Measurements from ENCODE around the gene NRBP1.

NRBP1 gene

GRCh38 chr2:27428213-27428977 lies at the start of gene NRBP1:
Gene NRBP1, plus strand, starts transcription at chr2:27428631. Its CDS starts 4,643 bp downstream, at chr2:27433274.
- peak; percentile 96 for DNase-seq

DNA sequence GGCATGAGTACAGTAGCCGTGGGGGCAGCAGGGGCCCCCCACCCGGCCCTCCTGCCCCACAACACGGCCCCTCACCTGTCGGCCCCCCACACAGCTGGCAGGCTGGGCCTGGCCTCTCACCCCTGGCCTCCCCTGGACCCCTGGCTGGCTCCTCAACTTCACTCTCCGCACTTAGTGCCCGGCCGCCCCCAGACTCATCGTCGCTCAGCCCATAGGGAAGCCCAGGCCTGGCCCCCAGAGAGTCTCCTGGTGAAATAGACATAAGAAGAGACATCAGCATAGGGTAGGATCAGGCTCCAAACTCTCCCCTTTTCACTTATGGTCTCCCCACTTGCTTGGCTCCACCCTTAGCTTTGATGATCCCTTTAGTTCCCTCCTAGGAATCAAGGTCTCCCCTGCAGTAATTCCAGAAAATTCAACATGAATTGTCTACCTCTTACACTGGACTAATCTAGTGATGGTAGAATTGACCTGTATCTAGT lies 49.6 kb upstream of the NRBP1 start:
- DNase-seq = no peak

DNA sequence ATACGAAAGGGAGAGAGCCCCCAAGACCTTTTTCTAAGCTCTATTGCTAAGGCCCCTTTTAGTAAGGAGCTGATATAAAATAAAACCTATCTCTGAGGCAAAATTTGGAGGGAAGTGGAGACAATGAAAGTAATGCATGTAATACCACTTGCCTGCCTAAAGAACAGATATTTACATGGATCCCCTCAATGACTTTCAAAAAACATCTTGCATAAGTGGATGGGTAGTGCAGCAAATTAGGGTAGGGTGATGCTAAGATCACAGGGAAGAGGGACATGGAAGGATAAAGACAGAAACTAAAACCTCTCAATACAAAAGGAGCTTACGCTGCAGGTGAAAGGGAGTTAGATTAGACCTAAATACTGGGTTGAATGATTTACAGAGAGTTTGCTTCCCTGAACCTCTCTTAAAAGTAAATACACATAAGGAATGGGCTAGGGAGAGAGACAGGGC lies 49.0 kb upstream of the NRBP1 start:
- DNase-seq = no peak

GRCh38 chr2:27379836-27380625 lies 48.4 kb upstream of the NRBP1 start:
- DNase-seq = peak; percentile 60

GRCh38 chr2:27380626-27381545 lies 47.5 kb upstream of the NRBP1 start, which contains the start of gene ZNF513:
Gene ZNF513, minus strand, starts transcription at chr2:27380734. Its CDS starts 208 bp downstream, at chr2:27380526.
- DNase-seq = peak; percentile 98

GRCh38 chr2:27381577-27382181 lies 46.8 kb upstream of the NRBP1 start:
- no peak for DNase-seq

GRCh38 chr2:27390822-27391679 lies 37.4 kb upstream of the NRBP1 start:
- no peak for DNase-seq

DNA sequence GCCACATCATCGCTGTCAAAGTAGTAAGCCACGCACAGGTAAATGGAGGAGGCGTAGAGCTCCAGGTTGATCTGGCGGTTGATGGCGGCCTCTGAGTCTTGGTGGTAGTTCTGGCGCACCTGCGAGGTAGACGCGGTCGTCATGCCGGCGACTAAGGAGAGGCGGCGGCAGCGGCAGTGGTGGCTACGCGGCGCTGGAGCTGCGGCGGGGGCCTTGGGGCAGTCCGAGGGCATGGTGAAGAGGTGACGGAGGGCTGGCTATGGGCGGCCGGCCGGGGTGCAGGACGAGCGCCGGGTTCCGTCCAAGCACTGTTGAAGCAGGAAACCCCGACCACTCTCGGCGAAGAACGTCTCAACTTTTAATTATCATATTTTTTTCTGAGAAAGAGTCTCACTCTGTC lies 35.2 kb upstream of the NRBP1 start:
- no peak for DNase-seq

GRCh38 chr2:27398962-27399361 lies 29.5 kb upstream of the NRBP1 start:
- no peak for DNase-seq

GRCh38 chr2:27400348-27401135 lies 27.9 kb upstream of the NRBP1 start:
- DNase-seq = no peak

DNA sequence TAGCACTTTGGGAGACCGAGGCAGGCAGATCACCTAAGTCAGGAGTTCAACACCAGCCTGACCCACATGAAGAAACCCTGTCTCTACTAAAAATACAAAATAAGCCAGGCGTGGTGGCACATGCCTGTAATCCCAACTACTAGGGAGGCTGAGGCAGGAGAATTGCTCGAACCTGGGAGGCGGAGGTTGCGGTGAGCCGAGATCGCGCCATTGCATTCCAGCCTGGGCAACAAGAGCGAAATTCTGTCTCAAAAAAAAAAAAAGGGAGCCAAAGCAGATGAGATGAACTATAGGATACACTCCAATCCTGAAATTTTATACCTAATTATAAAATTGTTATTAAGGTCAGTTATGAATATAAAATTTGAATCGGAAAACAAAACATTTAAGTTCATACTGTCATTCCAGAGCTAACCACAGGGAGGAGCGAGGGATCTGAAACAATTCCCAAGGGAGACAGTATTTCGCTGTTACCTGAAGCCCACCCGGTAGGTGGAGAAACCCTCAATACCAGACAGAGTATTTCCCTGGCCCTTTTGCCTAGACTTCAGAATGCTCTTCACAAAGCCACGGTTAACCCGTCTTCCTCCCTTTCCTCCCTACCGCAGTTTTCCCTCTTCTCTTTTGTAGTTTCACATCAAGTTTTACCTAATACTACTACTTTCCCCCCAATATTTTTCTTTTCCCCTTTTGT lies 20.5 kb upstream of the NRBP1 start:
- peak; percentile 59 for DNase-seq

DNA sequence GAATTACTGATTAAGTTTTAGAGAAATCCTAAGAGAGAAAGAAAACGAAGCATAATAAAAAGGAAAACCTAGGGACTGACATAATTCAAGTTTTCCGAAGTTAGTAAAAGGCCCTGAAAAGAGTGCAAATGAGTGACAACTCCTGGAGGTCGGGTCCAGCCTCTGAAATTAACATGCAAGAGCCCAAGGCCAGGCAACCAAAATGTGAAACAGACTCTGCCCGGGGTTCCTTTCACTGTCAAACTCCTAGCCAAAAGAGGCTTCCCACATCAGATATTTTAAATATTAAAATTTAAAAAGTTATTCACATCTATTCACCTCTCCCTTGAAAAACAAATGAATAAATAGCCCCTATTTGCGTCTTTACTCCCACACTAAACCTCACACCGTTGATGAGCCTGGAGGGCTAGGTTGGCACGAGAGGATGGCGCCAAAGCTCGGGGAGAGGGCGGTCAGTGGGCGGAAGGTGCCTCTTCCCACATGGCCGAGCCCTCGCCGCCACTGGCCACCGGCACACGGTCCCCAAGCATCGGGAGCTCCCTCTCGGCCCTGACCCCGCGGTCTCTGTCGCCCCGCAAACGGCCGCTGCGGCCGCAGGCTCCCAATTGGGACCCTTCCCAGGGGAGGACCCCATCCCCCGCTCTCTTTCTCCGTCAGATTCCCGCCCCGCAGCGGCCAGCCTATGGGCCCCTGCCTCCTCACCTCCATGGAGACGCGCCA lies 19.7 kb upstream of the NRBP1 start:
- peak; percentile 65 for DNase-seq

- peak; percentile 98 for DNase-seq
These were observed 18.9 kb upstream of the NRBP1 start, which contains the start of gene PPM1G for GRCh38 chr2:27409321-27410073. Gene PPM1G, minus strand, starts transcription at chr2:27409591. Its CDS starts 169 bp downstream, at chr2:27409422.

GRCh38 chr2:27412419-27413152 lies 15.8 kb upstream of the NRBP1 start:
- no peak for DNase-seq

DNA sequence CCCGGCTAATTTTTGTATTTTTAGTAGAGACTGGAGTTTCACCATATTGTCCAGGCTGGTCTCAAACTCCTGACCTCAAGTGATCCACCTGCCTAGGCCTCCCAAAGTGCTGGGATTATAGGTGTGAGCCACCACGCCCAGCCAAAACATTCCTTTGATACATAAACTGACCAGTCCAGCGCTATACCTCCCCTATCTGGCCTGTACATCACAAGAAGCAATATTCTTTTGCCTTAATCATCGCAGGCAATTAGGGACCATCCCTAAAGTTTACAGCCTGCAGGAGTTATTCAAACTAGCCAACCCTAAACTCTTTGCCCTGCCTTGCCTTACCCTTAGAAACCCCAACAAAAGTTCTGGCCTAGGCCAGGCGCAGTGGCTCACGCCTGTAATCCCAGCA lies 12.3 kb upstream of the NRBP1 start:
- no peak for DNase-seq

- DNase-seq = no peak
These were observed 7.4 kb upstream of the NRBP1 start for GRCh38 chr2:27420996-27421395.

GRCh38 chr2:27421660-27422250 lies 6.7 kb upstream of the NRBP1 start:
- DNase-seq = no peak

All from hematopoietic multipotent progenitor cell treated with erythropoietin and hydrocortisone succinate and interleukin-3 and kit ligand, for 4 days (in vitro differentiated cells).